Heart right ventricle (tissue), 16 donors: ENCODE data around the gene XRCC6. TPM values are rescaled to one million over a fixed set of nuclear protein-coding genes. Genes with fewer than 3 reads are reported as not detected.
A peak's percentile ranks its signal among the peaks of the same experiment; 100 is the strongest.
"Not testable (repeated sequence)": the region's sequence is repeated elsewhere in the genome, so short reads cannot be mapped to it uniquely, and the experiment has no call there.

Experiments used
- ATAC-seq, 8 donors: fragments of 200-7000 bp; cut with Tn5 transposase; one replicate each; pipeline ENCODE4 v1.9.1; 2020; ENCODE audit warnings: mild to moderate bottlenecking in 8 of 8, moderate library complexity in 8 of 8, moderate number of reproducible peaks in 1 of 8
- DNase-seq, 2 donors: peaks; one replicate each; pipeline ENCODE4 v3.0.0-alpha.2; 2020
- H3K27ac ChIP-seq, 10 donors: fragments of 200-600 bp; sonication (generic) in 2 of 10; one replicate each; pipeline versions ENCODE4 v1.5.0 to v1.8.0; 2020 to 2022; ENCODE audit warnings: mild to moderate bottlenecking in 3 of 10
- H3K27me3 ChIP-seq, 7 donors: fragments of 200-600 bp; one replicate each; pipeline ENCODE4 v1.8.0; 2021 to 2022; ENCODE audit warnings: mild to moderate bottlenecking in 2 of 7
- H3K36me3 ChIP-seq, 9 donors: fragments of 200-600 bp; sonication (generic) in 1 of 9; one replicate each; pipeline versions ENCODE4 v1.5.0 to v1.8.0; 2020 to 2022; ENCODE audit warnings: mild to moderate bottlenecking in 2 of 9
- H3K4me1 ChIP-seq, 9 donors: fragments of 200-600 bp; sonication (generic) in 1 of 9; one replicate each; pipeline versions ENCODE4 v1.5.0 to v1.8.0; 2020 to 2022; ENCODE audit warnings: mild to moderate bottlenecking in 4 of 9
- H3K4me3 ChIP-seq, 10 donors: fragments of 200-600 bp; sonication (generic) in 2 of 10; one replicate each; pipeline versions ENCODE4 v1.5.0 to v1.8.0; 2020 to 2022; ENCODE audit warnings: mild to moderate bottlenecking in 7 of 10, moderate library complexity in 2 of 10
- H3K9me3 ChIP-seq, 11 donors: fragments of 200-600 bp in 10 of 11; sonication (generic) in 2 of 11; one replicate each; pipeline versions ENCODE4 v1.5.0 to v1.8.0; 2013 to 2022; ENCODE audit warnings: mild to moderate bottlenecking in 2 of 11, control low read depth in 1 of 11, moderate library complexity in 1 of 11
- WGBS, 2 donors: extraction: QIAGEN DNeasy Blood & Tissue Kit; methylation state at CpG; one replicate each; pipeline ENCODE4 v1.1.7; 2013; ENCODE audit warnings: inconsistent platforms in 1 of 2; 5-methylcytosine and 5-hydroxymethylcytosine counted together
- intact Hi-C, 10 donors: fragments of 100-400 bp; cut with DNase I; formaldehyde crosslinking; loops; one replicate each; pipeline versions ENCODE4 v1.11.1 to v1.14.2; 2022
- polyA plus RNA-seq, 2 donors: library from polyadenylated mRNA; stranded (reverse); fragments of 200-250 nt; gene quantifications; one replicate each; pipeline ENCODE4 v1.2.3, GENCODE V29; 2013
- total RNA-seq, 10 donors: library from RNA; stranded (reverse); fragmentation: NEBNext Ultra II Directional in 3 of 10; extraction: Animal tissue kit (Norgen Biotek cat#: 25700) in 3 of 10; gene quantifications; one replicate each; pipeline versions ENCODE4 v1.2.1 to v1.2.4, GENCODE V29; 2021 to 2023
- TF ChIP-seq, protein P1 (sequence below), 9 donors: fragments of 200-600 bp; sonication (generic) in 2 of 9; IDR thresholded peaks; one replicate each; pipeline versions ENCODE4 v1.5.0 to v1.8.0; 2021 to 2022; ENCODE audit warnings: antibody characterized with exemption in 9 of 9, mild to moderate bottlenecking in 5 of 9, moderate library complexity in 1 of 9
- donor health status: Arrhythmogenic right ventricular cardiomyopathy.
- donor health status: ischemic (EF 13 %, LVEDD 7.1; RV severe dilation, severe dysfunction).
- donor health status: healthy with polysubstance abuse.
- donor health status: DM: no; HTN: yes; CAD: no.
- donor health status: DM: no; HTN: no; CAD: no.
- donor health status: ischemic (EF 25% LVEDD 6.9; RV normal size, moderate dysfunction).
- donor health status: ischemic (EF 25% LVEDD 5.7; RV mildly dilated, moderate dysfunction).
- donor health status: healthy.
- donor health status: DM: yes; HTN: yes; CAD: no.
- donor health status: Ischemic cardiomyopathy.
- donor health status: ischemic (EF 35%, LVEDD 5.7; RV mildly dilated, moderate dysfunction).
- donor health status: nonischemic (EF 11% LVEDD 7.7; RV severe dilation, severe dysfunction).
- donor health status: DM: yes; HTN: yes; CAD: no.
- donor health status: PGD.
- donor health status: ischemic (EF 29% LVEDD 5.4; RV normal size, mild dysfunction).
- donor health status: nonischemic (EF 23%, LVEDD 6.1; RV moderate dilation, normal function).

Gene XRCC6
- total and polyA plus RNA-seq, 12 donors, result 103 to 192 (median 181) TPM

DNA sequence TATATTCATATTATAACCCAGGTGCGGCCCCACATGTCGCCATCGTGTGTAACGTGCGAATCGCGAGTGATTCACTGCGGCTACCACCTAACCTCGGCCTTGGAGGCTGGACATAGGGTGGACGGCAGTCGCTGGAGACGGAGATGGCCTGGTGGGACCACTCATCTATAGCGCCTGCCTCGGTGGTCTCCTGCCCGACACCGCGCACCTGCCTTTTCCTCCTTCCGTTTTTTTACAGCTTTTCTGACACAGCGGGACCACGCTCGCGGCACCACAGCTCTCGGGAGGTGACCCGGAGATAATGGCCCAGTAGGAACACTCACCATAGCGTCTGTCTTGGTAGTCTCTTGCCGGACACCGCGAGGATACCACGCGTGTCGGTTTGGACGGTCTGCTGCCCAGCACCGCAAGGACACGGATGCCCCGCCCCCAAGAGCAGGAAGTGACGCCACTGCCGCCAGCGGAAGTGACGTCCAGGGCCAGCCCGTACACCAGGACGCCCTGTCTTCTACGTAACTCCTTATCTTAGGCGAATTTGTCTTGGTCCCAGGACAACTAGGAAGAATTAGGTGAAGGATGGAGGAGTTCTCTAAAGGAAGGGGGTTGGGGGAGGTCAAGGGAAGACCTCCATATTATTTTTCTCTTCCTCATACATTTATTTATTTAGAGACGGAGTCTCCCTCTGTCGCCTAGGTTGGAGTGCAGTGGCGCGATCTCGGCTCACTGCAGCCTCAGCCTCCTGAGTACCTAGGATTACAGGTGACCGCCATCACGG, 61.1 kb downstream of the XRCC6 start:
- H3K9me3 ChIP-seq, result no peaks in the 10 kb centered on the region
- intact Hi-C loops, result no loop called here
- 34 to 52% methylated on average over 50 of the region's 50 CpGs for WGBS, 2 donors
- peaks cover 0 to 42% (median 22%) of the 10 kb centered on the region in 9 donors for H3K36me3 ChIP-seq
- peak; percentile 88 to 89 for DNase-seq
- H3K4me1 ChIP-seq, result peaks cover 0 to 22% (median 10%) of the 10 kb centered on the region in 9 donors
- TF ChIP-seq, protein P1, sequence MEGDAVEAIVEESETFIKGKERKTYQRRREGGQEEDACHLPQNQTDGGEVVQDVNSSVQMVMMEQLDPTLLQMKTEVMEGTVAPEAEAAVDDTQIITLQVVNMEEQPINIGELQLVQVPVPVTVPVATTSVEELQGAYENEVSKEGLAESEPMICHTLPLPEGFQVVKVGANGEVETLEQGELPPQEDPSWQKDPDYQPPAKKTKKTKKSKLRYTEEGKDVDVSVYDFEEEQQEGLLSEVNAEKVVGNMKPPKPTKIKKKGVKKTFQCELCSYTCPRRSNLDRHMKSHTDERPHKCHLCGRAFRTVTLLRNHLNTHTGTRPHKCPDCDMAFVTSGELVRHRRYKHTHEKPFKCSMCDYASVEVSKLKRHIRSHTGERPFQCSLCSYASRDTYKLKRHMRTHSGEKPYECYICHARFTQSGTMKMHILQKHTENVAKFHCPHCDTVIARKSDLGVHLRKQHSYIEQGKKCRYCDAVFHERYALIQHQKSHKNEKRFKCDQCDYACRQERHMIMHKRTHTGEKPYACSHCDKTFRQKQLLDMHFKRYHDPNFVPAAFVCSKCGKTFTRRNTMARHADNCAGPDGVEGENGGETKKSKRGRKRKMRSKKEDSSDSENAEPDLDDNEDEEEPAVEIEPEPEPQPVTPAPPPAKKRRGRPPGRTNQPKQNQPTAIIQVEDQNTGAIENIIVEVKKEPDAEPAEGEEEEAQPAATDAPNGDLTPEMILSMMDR (IDR thresholded peaks at IDR 0.05), result peak in 2 of 9 donors; percentile 17 to 20
- H3K27me3 ChIP-seq, result no peaks in the 10 kb centered on the region
- H3K4me3 ChIP-seq, result peak overlapping the region; percentile 37 to 74 (median 67)
- peak; percentile 94 to 98 (median 97) for ATAC-seq
- H3K27ac ChIP-seq, result peak overlapping the region; percentile 73 to 94 (median 86)

DNA sequence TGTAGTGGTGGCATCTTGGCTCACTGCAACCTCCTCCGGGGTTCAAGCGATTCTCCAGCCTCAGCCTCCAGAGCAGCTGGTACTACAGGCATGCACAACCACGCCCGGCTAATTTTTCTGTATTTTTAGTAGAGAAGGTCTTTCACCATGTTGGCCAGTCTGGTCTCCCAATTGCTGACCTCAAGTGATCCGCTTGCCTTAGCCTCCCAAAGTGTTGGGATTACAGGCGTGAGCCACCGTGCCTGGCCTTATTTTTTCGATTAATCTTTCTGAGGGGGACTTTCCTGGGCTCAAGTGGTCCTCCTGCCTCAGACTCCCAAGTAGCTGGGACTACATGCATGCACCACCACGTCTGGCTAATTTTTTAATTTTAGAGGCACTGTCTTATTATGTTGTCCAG, 62.0 kb downstream of the XRCC6 start:
- ATAC-seq, result no peak
- intact Hi-C loops, result no loop called here
- peak overlapping the region in 8 of 10 donors; percentile 37 to 74 (median 68) for H3K4me3 ChIP-seq
- H3K4me1 ChIP-seq, result peaks cover 5 to 30% (median 16%) of the 10 kb centered on the region in 9 donors
- peaks cover 0 to 34% (median 22%) of the 10 kb centered on the region in 9 donors for H3K36me3 ChIP-seq
- H3K27ac ChIP-seq, result peak overlapping the region in 9 of 10 donors; percentile 73 to 94 (median 87)
- no peaks in the 10 kb centered on the region for H3K9me3 ChIP-seq
- TF ChIP-seq, protein P1 (IDR thresholded peaks at IDR 0.05), result no peak
- no peaks in the 10 kb centered on the region for H3K27me3 ChIP-seq
- DNase-seq, result no peak
- 90 to 92% methylated on average over 9 of the region's 9 CpGs for WGBS, 2 donors

DNA sequence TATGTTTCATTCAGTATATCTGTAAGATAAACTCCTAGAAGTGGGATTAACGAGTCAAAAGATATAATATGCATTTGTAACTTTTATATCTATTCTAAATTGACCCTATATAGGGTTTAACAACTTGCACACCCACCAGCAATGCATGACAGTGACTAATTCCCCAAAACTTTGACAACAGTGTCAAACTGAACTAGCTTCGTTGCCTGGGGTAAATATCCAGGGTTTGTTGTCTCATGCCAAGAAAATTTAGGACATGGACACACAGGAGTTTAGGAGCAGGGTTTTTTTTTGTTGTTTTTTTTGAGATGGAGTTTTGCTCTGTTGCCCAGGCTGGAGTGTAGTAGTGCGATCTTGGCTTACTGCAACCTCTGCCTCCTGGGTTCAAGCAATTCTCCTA, 62.5 kb downstream of the XRCC6 start:
- DNase-seq (no peak), ATAC-seq (no peak)
- TF ChIP-seq, protein P1 (IDR thresholded peaks at IDR 0.05), result no peak
- H3K27ac ChIP-seq, result no peak overlapping the region
- WGBS, 2 donors, result 83 to 88% methylated on average over 3 of the region's 3 CpGs
- H3K4me3 ChIP-seq, result no peak overlapping the region
- H3K36me3 ChIP-seq, result peaks cover 0 to 28% (median 16%) of the 10 kb centered on the region in 9 donors
- H3K27me3 ChIP-seq, result no peaks in the 10 kb centered on the region
- peaks cover 5 to 32% (median 18%) of the 10 kb centered on the region in 9 donors for H3K4me1 ChIP-seq
- no peaks in the 10 kb centered on the region for H3K9me3 ChIP-seq
- intact Hi-C loops, result no loop called here

DNA sequence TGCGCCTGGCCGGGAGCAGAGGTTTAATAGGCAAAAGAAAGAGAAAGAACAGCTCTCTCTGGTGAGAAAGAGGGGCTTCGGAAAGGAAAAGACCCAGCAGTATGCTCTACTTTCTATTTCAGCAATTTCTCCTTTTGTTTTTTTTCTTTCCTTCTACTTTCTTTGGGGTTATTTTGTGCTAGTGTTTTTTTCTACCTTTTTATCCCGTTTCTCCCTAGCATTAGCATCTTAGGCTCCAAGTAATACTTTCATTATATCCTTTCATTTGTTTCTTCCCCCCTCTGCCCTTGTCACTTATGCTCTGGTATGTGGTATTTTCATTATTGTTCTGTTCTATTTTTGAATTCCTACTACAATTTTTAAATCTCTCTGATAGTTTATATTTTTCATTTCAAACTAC, 63.1 kb downstream of the XRCC6 start:
- 88 to 90% methylated on average over 4 of the region's 4 CpGs for WGBS, 2 donors
- Histone ChIP-seq H3K4me3 (no peak overlapping the region), H3K9me3 (no peaks in the 10 kb centered on the region), H3K4me1 (peaks cover 5 to 35% (median 22%) of the 10 kb centered on the region in 9 donors), H3K27me3 (no peaks in the 10 kb centered on the region), H3K36me3 (peaks cover 0 to 23% (median 10%) of the 10 kb centered on the region in 9 donors), H3K27ac (no peak overlapping the region)
- ATAC-seq (no peak), DNase-seq (no peak)
- intact Hi-C loops, result no loop called here
- TF ChIP-seq, protein P1 (IDR thresholded peaks at IDR 0.05), result no peak

DNA sequence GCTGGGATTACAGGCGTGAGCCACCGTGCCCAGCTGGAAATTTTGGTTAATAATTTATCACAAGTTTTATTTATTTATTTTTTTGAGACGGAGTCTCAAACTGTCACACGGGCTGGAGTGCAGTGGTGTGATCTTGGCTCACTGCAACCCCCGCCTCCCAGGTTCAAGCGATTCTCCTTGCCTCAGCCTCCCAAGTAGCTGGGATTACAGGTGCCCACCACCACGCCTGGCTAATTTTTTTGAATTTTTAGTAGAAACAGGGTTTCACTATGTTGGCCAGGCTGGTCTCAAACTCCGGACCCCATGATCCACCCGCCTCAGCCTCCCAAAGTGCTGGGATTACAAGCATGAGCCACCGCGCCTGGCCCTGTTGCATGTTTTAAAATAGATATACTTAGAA, 65.8 kb downstream of the XRCC6 start:
- intact Hi-C loops, H3K27ac ChIP-seq, H3K9me3 ChIP-seq, H3K27me3 ChIP-seq, DNase-seq, ATAC-seq, H3K36me3 ChIP-seq: not testable (repeated sequence)
- 98% methylated on average over 11 of the region's 11 CpGs for WGBS, 2 donors
- Histone ChIP-seq H3K4me3 (peak overlapping the region in 1 of 10 donors; percentile 67), H3K4me1 (peaks cover 5 to 34% (median 20%) of the 10 kb centered on the region in 9 donors)
